SK-N-MC (cell line): Measurements from ENCODE around the gene KRAS.

ENCODE experiments used
- DNase-seq: peaks from one replicate; pipeline ENCODE4 v3.0.0-alpha.2; 2011; ENCODE audit warnings: low read depth, low spot score
- H3K27ac ChIP-seq: fragments of 200-600 bp; sonication (generic); 2 replicates; pipeline ENCODE4 v1.5.1; 2016; ENCODE audit warnings: mixed run types
- H3K36me3 ChIP-seq: fragments of 200-600 bp; sonication (generic); 2 replicates; pipeline ENCODE4 v1.6.1; 2017; ENCODE audit warnings: antibody characterized with exemption, low read length, mixed read lengths; ENCODE audit not compliant: insufficient read depth
- H3K4me3 ChIP-seq: fragments of 200-600 bp; sonication (generic); 2 replicates; pipeline ENCODE4 v1.5.1; 2016
- H3K9ac ChIP-seq: fragments of 200-600 bp; sonication (generic); 2 replicates; pipeline ENCODE4 v1.8.0; 2017; ENCODE audit warnings: mixed run types, mixed read lengths; ENCODE audit not compliant: insufficient read length
- H3K9me3 ChIP-seq: fragments of 200-600 bp; sonication (generic); 2 replicates; pipeline ENCODE4 v1.6.1; 2017; ENCODE audit warnings: low read depth, mild to moderate bottlenecking, antibody characterized with exemption, low read length, moderate library complexity, mixed read lengths
- EZH2 ChIP-seq: fragments of 200-600 bp; sonication (generic); IDR thresholded peaks from one replicate; pipeline ENCODE4 v1.6.1; 2017; ENCODE audit warnings: antibody characterized with exemption
- FOXP2 ChIP-seq: optimal IDR thresholded peaks from 2 replicates; pipeline ENCODE3; 2011; ENCODE audit warnings: mild to moderate bottlenecking, moderate library complexity; ENCODE audit not compliant: insufficient read depth; ENCODE audit errors: extremely low read length, control extremely low read depth
- POLR2AphosphoS5 ChIP-seq: IDR thresholded peaks from 2 replicates; pipeline ENCODE4 v1.6.1; 2012; ENCODE audit warnings: mild to moderate bottlenecking, low read depth, low read length, borderline replicate concordance

KRAS gene

DNA sequence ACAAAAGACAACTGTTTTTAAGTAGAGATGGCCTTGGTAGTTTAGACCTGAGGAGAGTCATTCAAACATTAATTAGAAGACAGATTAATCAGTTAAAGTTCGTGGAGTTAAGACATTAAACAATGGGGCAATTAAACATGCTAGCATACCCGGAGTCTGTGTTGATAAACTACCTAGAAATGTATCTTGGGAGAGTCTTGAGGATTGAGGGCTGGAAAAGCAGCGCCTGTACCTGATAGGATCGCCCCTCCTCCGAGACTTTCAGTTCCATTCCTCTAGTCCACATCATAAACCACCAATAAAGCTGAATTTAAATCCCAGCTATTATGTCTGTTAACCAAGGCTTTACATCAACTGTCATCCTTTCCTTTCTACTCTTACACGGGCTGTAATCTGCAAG, 1.0 kb upstream of the KRAS start:
- Histone ChIP-seq H3K4me3 (no peak overlapping the region), H3K27ac (no peak overlapping the region), H3K9ac (no peak overlapping the region), H3K36me3 (peaks cover 7% of the 10 kb centered on the region), H3K9me3 (no peaks in the 10 kb centered on the region)
- TF ChIP-seq FOXP2 (no peak), EZH2 (no peak), POLR2AphosphoS5 (no peak)
- no peak for DNase-seq

GRCh38 chr12:25249931-25250738, 594 bp downstream of the KRAS start:
- TF ChIP-seq POLR2AphosphoS5 (no peak), EZH2 (no peak), FOXP2 (no peak)
- DNase-seq = no peak
- H3K9me3 ChIP-seq = no peaks in the 10 kb centered on the region
- peak overlapping the region; percentile 94 for H3K4me3 ChIP-seq
- H3K36me3 ChIP-seq = peaks cover 12% of the 10 kb centered on the region
- no peak overlapping the region for H3K27ac ChIP-seq
- peak overlapping the region; percentile 80 for H3K9ac ChIP-seq

GRCh38 chr12:25248732-25249131, 2.0 kb downstream of the KRAS start:
- no peak for DNase-seq
- Histone ChIP-seq H3K4me3 (no peak overlapping the region), H3K27ac (no peak overlapping the region), H3K9ac (no peak overlapping the region), H3K36me3 (peaks cover 23% of the 10 kb centered on the region), H3K9me3 (no peaks in the 10 kb centered on the region)
- no peak for TF ChIP-seq POLR2AphosphoS5
- no peak for TF ChIP-seq FOXP2

- H3K4me3 ChIP-seq = no peak overlapping the region
- TF ChIP-seq FOXP2 = no peak
- TF ChIP-seq POLR2AphosphoS5 = no peak
- TF ChIP-seq EZH2 = no peak
- no peak for DNase-seq
- no peak overlapping the region for H3K27ac ChIP-seq
- no peak overlapping the region for H3K9ac ChIP-seq
- no peaks in the 10 kb centered on the region for H3K9me3 ChIP-seq
- H3K36me3 ChIP-seq = peaks cover 26% of the 10 kb centered on the region
Observed at GRCh38 chr12:25248137-25248536, 2.6 kb downstream of the KRAS start.

GRCh38 chr12:25245491-25245890, 5.2 kb downstream of the KRAS start:
- Histone ChIP-seq H3K9ac (no peak overlapping the region), H3K9me3 (no peaks in the 10 kb centered on the region), H3K36me3 (peaks cover 33% of the 10 kb centered on the region), H3K27ac (no peak overlapping the region), H3K4me3 (no peak overlapping the region)
- no peak for TF ChIP-seq POLR2AphosphoS5
- no peak for TF ChIP-seq FOXP2
- no peak for TF ChIP-seq EZH2
- no peak for DNase-seq

DNA sequence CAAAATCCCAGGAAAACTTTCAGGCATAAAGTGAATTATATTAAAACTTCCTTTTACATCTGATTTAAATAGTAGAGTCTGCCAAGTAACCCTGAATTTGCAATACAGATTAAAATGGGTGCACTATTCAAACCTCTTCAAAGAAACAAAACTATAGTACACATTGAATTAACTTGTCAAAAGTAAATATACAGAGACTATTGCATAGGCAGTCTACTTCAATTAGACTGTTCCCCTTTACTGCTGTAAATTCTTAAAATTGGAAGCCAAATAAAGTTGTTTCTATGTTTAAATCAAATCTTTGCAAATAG, 7.1 kb downstream of the KRAS start:
- Histone ChIP-seq H3K27ac (no peak overlapping the region), H3K9ac (no peak overlapping the region), H3K4me3 (no peak overlapping the region), H3K9me3 (no peaks in the 10 kb centered on the region), H3K36me3 (peaks cover 35% of the 10 kb centered on the region)
- TF ChIP-seq FOXP2 (no peak), EZH2 (no peak), POLR2AphosphoS5 (no peak)
- no peak for DNase-seq

GRCh38 chr12:25242981-25243679, 7.6 kb downstream of the KRAS start:
- H3K36me3 ChIP-seq = peaks cover 31% of the 10 kb centered on the region
- H3K9ac ChIP-seq = no peak overlapping the region
- no peak overlapping the region for H3K4me3 ChIP-seq
- no peaks in the 10 kb centered on the region for H3K9me3 ChIP-seq
- DNase-seq = no peak
- no peak overlapping the region for H3K27ac ChIP-seq
- no peak for TF ChIP-seq FOXP2
- TF ChIP-seq EZH2 = no peak
- TF ChIP-seq POLR2AphosphoS5 = no peak

GRCh38 chr12:25241167-25242020, 9.3 kb downstream of the KRAS start:
- H3K4me3 ChIP-seq = no peak overlapping the region
- no peaks in the 10 kb centered on the region for H3K9me3 ChIP-seq
- no peak overlapping the region for H3K9ac ChIP-seq
- TF ChIP-seq FOXP2 (no peak), EZH2 (no peak), POLR2AphosphoS5 (no peak)
- peaks cover 39% of the 10 kb centered on the region for H3K36me3 ChIP-seq
- peak; percentile 32 for DNase-seq
- H3K27ac ChIP-seq = peak overlapping the region; percentile 28; the same call in 1 of the 2 replicates
